HG02981 (cell line): ENCODE data around the gene PALMD.

ENCODE experiments used
- ATAC-seq: cut with Tn5 transposase; IDR thresholded peaks from one replicate; pipeline ENCODE4 v1.9.1; 2021; ENCODE audit warnings: mild to moderate bottlenecking, moderate library complexity; ENCODE audit not compliant: unreplicated experiment

Gene PALMD, protein sequence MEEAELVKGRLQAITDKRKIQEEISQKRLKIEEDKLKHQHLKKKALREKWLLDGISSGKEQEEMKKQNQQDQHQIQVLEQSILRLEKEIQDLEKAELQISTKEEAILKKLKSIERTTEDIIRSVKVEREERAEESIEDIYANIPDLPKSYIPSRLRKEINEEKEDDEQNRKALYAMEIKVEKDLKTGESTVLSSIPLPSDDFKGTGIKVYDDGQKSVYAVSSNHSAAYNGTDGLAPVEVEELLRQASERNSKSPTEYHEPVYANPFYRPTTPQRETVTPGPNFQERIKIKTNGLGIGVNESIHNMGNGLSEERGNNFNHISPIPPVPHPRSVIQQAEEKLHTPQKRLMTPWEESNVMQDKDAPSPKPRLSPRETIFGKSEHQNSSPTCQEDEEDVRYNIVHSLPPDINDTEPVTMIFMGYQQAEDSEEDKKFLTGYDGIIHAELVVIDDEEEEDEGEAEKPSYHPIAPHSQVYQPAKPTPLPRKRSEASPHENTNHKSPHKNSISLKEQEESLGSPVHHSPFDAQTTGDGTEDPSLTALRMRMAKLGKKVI

DNA sequence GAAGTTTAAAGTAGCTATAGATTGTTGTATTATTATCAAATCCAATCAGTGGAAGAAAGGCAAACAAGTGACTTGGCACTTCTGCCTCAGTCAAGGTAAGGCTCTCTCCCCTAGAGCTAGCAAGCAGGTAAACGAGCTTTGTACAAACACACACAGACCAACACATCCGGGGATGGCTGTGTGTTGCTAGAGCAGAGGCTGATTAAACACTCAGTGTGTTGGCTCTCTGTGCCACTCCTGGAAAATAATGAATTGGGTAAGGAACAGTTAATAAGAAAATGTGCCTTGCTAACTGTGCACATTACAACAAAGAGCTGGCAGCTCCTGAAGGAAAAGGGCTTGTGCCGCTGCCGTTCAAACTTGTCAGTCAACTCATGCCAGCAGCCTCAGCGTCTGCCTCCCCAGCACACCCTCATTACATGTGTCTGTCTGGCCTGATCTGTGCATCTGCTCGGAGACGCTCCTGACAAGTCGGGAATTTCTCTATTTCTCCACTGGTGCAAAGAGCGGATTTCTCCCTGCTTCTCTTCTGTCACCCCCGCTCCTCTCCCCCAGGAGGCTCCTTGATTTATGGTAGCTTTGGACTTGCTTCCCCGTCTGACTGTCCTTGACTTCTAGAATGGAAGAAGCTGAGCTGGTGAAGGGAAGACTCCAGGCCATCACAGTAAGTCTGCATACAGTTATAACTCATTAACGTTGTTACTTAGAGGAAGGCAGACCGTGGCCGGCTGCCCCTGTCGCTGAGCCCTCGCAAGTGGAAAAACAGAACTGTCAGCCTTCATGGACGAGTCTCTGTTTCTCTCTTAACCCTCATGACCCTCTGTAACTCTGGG lies at the start of gene PALMD:
TSS of gene PALMD (plus strand) at position 415 of the 833 bp plus-strand sequence. CDS start at position 620, 205 bp downstream.
- no peak for ATAC-seq

DNA sequence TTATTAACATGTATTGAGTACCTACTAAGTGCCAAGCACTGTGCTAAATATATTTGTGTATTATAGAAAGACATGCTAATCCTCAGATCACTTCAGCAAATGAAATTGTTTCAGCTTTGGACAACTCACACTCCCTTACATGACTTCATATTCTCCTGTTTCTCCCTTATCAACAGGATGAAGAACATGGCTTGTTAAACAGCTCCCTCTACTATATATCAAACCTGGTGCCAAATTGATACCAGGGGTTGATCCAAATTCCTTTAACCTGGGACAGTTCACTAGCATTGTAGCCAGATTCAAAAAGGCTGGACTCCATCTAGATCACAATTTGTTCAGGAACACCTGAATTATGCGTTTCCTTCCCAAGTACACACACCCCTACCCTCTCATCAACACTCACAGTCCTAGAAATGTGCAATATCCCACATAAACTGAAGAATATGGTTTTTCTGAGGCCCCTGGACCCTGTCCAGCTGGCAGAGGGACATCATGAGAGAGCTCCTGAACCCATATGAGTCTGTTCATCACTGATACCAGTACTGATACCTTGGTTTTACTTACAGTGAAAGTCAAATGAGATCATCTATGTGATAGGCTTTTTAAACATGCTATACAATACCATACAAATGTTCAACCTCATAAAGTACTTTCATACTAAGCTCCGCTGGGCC lies 47.0 kb upstream of the PALMD start:
- no peak for ATAC-seq

DNA sequence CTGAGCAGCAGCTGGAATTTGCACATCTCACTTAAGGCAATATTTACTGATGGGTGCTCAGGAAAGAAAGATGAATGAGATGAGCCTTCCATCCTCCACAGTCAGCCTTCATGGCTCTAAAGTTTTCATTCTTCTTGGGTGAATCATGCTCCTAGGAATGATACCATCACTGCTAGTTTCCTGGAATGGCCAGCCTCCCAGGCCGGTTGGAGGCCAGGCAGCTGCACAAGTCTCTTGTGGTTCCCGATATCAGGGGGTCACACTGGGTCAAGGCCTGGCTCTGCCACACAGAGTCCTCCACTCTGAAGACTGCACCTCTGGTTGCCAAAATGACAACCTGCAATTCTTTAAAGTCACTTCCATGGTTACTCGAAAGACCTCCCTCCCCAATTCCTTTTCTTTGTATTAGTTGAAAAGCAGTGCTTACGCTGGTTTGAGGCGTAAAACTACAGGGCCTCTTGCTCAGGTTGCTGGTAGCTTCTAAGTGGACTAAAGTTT lies 46.2 kb upstream of the PALMD start:
- no peak for ATAC-seq

DNA sequence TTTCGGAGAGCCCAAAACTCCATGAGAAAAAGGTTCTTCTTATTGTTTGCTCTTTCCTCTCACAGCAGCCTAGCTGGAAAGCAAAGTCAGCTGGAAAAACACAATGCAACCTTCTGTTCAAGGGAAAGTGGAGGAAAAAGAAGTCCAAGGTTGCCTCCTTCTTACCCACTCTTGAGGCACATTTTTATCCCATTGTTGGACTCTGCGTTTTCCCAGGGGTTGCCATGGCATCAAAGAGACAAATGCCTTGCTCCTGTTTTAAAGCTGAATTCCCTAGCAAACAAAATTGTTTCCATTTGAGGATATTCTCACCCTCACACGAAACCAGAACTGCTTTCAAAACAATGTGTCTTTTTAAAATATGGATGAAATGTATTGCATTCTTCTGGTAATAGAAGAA lies 45.1 kb upstream of the PALMD start:
- no peak for ATAC-seq

DNA sequence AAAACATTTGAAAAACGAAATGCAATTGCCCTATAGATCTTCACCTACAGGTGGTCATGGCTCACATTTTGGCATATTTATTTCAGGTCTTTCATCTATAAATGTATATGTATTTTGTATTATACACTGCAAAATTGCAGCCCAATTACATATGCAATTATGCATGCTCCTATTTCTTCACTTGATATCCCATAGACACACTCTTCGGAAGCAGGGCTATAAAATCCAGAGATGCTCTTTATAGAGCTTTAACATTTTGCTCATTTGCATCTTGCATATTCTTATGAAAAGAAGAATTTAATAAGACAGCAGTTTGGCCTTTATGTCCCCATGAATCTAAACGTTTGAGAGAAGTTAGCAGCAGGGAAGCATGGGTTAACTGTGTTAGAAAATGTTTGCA lies 44.7 kb upstream of the PALMD start:
- no peak for ATAC-seq

DNA sequence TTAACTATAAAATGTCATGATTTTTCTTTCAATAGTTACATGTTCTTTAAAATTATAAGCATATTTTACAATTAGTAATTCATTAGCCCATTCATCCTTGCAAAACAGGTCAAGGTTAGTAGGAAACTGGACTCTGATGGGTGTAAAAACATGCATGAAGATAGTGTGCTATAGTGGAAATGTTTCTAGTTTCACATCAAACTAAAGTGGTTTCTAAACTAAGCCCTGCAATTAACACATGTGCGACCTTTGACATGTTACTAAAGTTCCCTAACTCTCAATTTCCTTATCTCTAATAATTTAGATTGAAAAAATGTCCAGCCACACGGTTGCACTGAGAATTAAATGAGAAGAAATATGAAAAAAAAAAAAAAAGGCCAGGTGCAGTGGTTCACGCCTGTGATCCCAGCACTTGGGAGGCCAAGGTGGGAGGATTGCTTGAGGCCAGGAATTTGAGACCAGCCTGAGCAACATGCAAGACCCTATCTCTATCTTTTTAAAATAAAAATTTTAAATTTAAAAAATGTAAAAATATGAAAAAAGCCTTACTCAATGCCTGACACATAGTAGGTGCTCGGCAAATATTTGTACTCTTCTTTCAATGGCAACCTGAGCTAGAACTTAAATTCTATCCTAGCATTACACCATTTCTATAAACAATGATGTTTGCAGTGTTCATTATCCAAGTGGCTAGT lies 44.1 kb upstream of the PALMD start:
- ATAC-seq: no peak

DNA sequence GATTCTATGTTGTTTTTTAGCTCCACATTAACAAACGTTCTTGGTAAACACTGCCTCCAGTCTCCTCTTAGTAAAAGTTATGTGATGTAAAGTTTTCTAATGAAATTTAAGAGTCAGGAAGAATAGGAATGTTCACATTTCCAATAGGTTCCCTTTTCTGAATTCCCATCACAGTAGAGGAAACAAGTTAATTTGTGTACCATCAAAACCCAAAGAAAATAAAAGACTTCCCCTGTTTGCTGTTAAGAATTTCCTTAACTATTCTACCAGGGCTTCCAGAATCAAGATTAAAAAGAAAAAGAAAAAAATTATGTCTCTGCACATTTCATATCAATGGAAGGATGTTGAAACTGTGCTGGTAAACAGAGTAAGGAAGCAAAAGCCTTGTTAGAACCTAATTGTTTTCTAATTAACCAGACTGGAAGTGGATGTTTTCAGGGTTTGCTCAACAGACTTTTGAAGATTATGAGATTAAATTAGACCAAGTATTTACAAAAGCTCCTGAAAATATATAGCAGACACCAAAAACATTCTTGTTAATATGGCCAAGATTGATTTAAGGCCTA lies 43.4 kb upstream of the PALMD start:
- no peak for ATAC-seq

DNA sequence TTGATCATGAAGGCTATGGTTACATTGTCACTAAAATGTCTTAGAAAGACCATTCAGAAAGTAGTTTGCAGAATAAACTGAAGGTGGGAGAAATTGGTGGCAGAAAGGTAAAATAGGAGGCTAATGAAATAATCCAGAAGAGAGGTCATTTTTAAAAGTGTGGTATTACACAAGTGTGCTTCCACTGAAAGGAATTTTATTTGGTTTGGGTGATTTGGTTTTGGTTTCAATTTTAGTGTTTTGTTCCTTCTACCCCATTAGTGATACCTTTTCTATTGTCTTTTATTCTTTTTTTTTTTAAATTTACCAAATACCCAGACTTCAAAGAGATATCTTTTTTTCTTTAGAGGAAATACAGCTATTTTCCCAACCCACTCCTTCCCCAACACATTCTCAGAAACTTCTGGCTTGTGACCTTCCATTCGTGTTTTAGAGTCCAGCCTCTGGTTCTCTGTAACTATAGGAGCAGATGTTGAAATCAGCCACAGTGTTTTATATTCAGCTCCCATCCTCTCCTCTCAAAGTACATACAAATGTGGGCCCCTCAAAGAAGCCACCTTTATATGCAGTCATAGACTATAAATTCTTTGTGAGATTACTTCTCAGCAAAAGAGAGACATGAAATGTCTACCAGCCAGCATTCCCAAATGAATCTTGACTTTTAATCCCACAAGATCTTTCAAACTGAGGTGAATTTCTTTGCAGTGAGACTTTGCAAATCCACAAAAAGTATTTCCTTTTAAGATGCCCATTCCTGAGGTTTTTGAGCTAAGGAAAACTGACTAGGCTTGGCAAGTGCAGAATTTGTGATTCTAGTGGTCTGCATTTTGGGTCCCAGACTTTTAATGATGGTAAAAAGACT lies 42.0 kb upstream of the PALMD start:
- no peak for ATAC-seq

DNA sequence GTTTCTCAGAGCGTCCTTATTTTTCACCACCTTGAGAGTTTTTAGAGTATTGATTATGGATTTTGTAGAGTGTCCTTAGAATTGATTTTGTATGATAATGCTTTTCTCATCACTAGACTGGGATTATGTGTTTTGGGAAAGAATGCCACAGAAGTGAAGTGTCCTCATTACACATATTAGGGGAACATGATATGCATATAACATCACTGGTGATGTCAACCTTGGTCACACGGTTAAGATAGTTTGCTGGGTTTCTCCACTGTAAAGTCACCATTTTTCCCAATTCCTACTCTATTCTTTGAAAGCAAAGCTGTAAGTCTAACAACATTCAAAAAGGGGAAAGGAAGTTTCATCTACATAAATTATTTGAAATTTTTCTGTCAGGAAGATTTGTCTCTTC lies 39.6 kb upstream of the PALMD start:
- ATAC-seq: no peak

DNA sequence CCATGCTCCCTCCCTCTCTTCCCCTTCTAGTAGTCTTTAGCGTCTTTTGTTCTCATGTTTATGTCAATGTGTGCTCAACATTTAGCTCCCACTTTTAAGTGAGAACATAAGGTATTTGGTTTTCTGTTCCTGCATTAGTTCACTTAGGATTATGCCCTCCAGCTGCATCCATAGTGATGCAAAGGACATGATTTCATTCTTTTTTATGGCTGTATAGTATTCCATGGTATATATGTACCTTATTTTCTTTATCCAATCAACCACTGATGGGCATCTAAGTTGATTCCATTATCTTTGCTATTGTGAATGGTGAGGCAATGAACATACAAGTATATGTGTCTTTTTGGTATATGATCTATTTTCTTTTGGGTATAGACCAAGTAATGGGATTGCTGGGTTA lies 38.3 kb upstream of the PALMD start:
- no peak for ATAC-seq

DNA sequence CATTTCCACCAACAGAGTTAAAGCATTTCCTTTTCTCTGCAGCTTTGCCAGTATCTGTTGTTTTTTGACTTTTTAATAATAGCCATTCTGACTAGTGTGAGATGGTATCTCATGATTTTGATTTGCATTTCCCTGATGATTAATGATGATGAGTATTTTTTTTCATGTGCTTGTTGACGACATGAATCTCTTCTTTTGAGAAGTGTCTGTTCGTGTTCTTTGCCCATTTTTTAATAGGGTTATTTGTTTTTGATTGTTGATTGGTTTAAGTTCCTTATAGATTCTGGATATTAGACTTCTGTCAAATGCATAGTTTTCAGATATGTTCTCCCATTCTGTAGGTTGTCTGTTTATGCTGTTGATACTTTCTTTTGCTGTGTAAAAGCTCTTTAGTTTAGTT lies 37.9 kb upstream of the PALMD start:
- ATAC-seq: no peak

DNA sequence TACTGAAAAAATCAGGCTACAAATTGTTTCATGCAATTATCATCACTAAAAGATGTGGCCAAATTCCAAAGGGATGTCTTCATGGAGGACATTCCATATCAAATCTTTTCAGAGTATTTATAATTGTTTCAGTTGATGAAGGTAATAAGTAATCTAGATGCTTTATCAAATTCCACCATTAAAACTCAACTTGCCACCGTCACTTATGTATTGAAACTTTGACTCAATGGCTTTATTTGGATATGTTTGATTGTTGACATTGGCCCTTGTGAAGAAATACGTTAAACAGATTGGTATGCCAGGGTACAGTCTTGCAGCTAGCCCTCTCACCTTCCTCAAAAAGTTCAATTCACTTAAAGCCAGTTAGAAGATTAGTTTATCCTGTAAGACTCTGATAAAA lies 32.2 kb upstream of the PALMD start:
- ATAC-seq: no peak

DNA sequence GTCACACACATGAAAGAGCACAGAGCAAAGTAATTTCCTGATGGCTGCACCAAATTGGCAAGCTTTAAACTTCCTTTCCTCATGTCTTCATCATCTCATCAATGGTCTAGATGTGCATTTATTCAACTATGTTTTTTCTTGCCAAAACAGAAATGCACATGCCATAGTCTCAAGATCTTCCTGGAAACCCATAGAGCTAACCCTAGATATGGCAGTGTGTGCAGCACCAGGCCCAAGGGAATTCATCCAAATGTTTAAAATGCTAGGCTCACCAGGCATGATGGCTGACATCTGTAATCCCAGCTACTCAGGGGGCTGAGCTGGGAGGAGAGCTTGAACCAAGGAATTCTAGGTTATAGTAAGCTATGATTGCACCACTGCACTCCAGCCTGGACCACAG lies 31.2 kb upstream of the PALMD start:
- ATAC-seq: no peak

DNA sequence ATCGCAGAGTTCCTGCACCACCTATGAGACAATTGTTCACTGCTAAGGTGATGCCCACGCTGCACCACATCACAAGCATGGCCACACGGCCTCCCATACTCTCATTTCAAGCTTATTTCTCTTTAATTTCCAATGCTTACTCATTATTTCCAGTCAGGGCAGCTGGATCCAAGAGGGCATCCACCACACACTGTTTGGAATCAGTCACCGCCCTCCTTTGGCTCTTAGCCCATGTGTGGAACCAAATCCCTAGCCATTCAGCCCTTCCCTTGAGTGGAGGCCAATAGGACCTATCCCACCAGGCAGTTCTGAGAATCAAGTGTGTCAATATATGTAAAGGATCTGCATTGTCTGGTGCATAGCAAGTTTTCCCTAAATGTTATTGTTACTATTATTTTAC lies 26.3 kb upstream of the PALMD start:
- no peak for ATAC-seq

DNA sequence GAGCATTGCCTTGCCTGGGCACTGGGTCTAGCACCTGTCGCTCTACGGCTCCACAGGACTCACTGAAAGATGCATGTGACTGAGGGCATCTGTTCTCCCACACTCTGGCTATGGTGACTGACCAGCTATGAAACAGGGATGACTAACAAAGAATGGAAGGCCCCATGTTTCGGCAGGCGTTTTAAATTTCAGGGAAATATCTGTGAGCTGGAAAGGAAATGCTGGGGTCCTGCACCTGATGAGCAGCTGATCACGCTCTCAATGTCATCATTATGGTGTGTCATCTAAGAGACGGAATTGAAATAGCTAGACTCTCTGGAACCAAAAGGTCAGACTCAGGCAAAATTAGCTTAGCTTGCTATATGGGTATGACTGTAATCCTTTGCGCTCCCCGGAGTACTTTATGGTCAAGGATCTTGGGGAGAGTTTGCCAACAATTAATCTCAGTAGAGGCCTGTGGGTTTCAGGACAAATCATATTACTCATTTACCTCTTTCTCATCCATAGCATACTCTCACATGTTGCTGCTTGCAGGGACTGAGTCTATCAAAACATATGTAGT lies 24.5 kb upstream of the PALMD start:
- ATAC-seq: no peak

DNA sequence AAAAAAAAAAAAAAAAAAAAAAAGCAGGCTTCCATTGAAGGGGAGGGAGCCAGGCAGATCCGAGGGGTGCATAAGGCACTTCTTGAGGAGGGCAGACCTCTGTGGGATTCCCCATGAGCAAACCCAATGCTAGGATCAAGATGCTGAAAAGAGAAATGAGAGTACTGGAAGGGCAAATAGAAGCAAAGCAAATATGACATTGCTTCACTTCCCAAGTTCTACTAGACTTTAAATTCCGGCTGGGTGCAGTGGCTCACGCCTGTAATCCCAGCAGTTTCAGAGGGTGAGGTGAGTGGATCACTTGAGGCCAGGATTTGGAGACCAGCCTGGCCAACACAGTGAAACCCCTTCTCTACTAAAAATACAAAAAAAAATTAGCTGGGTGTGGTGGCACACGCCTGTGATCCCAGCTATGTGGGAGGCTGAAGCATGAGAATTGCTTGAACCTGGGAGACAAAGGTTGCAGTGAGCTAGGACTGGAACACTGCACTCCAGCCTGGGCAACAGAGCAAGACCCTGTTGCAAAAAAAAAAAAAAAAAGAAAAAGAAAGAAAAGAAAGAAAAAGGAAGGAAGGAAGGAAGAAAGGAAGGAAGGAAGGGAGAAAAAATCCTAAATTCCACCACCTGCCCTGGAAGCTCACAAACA lies 23.1 kb upstream of the PALMD start:
- no peak for ATAC-seq

DNA sequence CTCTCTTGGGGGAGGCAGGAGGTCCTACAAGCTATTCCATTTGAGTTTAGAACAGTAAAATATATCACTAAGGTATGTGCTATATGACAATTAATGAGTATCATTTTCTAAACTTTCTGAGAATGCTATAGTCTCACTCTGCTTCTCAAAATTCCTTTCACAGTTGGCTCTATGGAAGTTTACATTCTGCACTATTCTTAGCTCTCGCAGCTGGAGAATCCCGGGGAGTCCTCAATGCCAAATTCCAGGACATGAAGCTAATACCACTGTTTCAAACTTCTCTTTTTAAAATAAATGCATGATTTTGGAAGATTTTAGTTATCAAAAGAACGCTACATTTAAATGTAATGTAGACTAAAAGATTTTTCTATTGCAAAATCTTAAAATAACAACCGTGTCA lies 22.4 kb upstream of the PALMD start:
- no peak for ATAC-seq

DNA sequence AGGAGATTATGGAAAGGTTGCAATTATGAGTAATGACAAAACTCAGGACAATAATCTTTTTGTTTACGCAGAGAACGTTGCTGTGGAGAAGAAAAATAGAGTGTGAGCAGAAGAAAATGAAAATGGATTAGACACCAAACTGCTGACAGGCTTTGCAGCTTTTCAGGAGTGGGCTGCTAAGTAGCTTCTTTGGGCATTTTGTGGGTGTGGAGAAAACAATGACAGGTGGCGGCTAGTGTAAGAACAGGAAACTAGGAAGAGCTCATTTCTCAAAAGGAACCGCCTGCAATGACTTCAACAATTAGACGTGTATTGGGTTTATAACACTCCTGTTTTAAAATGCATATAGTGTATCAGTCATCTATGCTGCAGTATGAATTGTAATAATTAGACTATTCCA lies 18.3 kb upstream of the PALMD start:
- ATAC-seq: no peak

DNA sequence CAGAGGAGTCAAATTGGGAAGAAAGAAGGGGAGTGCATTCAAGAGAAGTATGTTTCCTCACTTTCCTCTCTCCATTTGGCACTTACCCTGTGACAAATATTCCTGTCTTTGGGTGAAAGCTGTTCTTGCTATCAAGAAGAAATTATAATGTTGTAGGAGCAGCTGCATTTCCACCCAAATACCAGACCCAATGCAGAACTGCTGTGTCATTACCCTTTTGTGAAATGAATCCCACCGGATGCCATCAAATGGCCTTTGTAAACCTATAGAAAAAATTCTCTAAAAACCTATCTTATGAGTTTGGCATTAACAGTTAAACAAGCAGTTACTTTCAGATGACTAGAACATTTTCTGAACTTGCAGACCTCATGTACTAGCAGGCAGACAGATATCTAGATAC lies 16.7 kb upstream of the PALMD start:
- ATAC-seq: no peak
